GM19025 (cell line): Measurements from ENCODE around the gene NPAS3.

Source experiments
- ATAC-seq: cut with Tn5 transposase; IDR thresholded peaks from one replicate; pipeline ENCODE4 v1.9.1; 2021; ENCODE audit warnings: mild to moderate bottlenecking, low read depth, moderate library complexity; ENCODE audit not compliant: unreplicated experiment

NPAS3 gene

DNA sequence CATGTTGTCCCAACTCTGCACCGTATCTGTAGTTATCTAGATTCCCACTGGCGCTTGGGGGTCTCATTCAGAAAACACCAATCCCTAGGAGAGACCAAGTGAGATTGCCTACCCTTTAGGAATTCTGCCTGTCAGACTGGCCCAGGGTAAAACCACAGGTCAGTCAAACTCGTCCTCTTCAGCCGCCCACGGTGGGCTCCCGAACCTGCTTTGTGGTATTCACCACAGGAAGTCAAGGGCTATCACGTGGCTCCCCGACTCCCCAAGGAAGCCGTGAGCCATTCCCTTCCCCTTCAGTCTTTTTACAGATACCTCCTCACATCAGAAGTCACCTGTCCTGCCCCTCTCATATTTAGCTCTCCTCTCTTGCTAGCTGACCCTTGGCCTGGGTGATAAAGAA is 852.3 kb downstream of the NPAS3 start:
- no peak for ATAC-seq

DNA sequence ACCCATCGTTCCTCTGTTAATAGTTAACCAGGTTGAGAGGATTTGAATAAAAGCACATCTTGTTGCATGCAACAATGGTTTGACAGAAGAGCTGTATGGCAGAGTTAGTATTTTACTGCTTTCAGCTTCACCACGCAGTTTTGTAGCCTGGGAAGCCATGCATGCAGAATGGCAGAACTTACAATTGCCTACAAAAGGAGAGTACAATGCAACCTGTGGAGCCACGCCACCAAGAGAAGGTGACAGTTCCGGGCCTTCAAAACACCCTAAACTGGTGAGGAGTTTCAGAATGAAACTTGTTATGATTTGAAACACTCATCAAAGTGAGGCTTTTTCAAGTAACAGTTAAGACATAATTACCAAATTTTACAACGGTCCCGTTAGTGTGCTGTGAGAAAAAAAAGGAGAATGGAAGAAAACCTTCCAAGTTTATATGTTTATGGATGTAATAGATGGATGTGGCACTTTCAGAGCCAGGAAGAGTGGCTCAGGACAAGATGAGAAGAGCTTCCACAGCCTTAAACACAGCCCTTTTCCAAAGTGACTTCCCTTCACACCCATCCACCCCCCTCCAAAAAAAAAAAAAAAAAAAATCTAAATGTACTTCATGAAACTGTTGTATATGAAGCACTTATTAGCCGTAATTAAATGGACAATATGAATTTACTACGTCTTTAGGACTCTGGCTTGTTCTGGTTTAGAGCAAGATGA is 853.5 kb downstream of the NPAS3 start:
- peak; percentile 64 for ATAC-seq

DNA sequence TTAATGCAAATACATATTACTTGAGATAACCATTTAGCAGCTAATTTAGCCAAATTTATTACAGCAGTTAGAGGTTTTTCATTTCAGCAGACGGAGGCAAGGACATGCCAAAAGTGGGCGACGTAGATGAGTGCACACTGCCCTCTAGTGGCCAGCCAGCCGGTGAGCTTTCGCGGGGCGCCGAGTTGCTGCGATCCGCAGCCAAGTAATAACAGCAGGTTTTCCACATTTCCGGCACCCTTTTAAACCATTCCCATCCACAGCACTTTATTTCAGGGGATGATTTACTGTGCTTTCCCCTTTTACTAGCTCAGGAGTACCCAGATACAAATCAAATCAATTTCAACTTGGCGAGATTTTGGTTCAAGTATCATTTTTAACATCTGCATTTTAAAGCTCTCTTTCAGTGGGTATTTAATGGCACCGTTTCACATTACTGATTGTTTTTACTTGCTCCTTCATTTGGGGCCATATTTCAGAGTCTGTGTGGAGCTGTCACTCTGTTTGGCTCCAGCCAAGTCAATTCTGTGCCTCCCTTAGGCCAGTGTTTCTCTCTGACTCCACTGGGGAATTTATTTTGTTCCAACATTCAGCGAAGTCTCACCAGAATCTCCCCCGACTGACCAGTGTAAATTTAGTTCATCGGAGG is 854.2 kb downstream of the NPAS3 start:
- no peak for ATAC-seq

DNA sequence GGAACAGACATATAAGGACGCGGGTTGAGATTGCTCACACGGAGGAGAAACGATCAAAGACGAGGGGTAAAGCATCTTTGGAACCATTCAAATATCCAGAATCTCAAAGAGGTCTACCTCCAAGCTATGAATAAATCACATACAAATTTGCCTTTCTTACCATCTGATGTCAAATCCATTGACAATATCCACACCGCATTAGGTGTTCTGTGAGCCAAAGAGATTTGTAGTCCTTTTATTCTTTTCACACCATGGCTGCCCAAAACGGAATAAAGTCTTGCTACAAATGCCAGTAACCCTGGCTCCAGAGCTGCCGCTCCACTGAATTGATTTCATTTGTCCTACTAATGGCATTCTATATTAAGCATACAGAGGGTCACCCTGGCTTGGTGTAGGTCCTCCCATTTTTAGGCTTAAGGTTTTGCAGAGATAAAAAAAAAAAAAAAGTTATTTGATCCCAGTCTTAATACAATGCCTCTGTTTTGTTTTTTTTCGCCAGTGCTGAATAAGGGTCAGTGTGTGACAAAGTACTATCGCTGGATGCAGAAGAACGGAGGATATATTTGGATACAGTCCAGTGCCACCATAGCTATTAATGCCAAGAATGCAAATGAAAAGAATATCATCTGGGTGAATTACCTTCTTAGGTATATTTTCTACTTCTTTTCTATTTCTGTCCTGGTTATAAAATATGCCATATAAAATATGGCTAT is 854.9 kb downstream of the NPAS3 start:
- no peak for ATAC-seq

DNA sequence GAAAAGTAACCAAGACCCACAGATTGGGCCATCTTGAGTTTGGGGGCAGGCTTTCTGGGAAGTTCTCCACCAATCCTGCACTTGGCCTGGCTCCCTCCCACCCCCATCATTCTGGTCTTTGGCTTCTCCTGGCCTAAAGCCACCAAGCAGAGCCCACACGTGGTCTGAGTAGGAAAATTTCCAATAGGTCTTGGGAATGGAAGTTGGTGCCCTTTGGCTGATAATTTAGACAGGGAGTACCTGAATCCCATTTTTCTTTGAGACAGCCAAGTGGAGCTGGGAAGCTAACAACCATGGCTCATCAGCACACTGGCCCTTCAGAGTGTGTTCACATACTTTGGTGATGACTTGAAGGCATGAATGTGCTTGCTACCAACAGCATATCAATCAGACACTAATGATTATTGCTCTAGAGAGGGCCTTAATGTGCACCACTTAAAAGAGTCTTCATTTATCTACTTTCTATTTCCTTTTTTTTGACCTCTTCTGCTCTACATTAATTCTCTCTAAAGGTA is 856.2 kb downstream of the NPAS3 start:
- ATAC-seq: no peak

DNA sequence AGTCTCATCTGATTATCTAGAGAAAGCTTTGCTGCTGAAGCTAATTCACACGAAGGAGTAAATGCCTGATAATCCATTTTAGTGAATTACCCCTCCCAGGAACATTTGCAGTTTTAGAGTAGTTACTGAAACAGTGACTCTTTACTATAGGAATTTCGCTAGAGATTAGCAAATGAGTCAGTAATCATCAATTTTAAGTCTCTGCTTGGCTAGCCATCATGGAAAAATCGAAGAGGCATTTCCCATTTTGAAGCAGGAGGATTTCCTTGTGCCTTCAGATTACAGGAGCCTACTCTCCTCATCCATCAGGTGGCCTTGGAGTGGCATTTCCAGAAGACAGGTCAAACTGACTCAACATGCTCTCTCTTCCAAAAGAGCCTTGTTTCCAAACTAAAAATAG is 857.7 kb downstream of the NPAS3 start:
- no peak for ATAC-seq

DNA sequence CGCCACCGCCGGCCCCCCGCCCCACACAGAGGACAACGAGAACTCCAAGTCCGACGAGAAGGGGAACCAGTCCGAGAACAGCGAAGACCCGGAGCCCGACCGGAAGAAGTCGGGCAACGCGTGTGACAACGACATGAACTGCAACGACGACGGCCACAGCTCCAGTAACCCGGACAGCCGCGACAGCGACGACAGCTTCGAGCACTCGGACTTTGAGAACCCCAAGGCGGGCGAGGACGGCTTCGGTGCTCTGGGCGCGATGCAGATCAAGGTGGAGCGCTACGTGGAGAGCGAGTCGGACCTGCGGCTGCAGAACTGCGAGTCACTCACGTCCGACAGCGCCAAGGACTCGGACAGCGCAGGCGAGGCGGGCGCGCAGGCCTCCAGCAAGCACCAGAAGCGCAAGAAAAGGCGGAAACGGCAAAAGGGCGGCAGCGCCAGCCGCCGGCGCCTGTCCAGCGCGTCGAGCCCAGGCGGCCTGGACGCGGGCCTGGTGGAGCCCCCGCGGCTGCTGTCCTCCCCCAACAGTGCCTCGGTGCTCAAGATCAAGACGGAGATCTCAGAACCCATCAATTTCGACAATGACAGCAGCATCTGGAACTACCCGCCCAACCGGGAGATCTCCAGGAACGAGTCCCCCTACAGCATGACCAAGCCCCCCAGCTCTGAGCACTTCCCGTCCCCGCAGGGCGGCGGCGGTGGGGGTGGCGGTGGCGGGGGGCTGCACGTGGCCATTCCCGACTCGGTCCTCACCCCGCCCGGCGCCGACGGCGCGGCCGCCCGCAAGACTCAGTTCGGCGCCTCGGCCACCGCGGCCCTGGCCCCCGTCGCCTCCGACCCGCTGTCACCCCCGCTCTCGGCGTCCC is 861.3 kb downstream of the NPAS3 start:
- no peak for ATAC-seq

DNA sequence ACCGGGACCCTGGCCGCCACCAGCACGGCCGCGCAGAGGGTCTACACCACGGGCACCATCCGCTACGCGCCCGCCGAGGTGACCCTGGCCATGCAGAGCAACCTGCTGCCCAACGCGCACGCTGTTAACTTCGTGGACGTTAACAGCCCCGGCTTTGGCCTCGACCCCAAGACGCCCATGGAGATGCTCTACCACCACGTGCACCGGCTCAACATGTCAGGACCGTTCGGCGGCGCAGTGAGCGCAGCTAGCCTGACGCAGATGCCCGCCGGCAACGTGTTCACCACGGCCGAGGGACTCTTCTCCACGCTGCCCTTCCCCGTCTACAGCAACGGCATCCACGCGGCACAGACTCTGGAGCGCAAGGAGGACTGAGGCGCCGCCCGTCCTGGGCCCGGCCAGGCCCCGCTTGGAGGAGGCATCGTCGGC is 862.1 kb downstream of the NPAS3 start:
- ATAC-seq: no peak

DNA sequence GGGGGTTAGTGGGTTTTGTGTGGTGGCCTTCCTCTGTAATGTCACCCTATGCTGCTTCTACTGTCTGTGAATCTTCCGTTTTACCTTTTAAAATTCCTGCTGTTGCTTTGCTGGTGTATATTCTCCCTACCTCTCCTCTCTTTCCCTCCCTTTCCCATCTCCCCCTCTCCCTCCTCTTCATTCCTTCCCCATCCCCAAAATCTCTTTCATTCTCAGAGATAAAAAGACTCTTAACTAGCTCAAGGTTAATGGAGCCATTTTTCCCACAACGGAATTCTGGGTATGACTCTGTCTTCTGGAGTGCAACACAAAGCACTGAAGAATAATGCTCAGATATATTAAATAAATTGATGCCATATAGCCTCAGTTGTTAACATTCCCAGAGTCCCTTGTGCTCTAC is 864.1 kb downstream of the NPAS3 start:
- no peak for ATAC-seq

DNA sequence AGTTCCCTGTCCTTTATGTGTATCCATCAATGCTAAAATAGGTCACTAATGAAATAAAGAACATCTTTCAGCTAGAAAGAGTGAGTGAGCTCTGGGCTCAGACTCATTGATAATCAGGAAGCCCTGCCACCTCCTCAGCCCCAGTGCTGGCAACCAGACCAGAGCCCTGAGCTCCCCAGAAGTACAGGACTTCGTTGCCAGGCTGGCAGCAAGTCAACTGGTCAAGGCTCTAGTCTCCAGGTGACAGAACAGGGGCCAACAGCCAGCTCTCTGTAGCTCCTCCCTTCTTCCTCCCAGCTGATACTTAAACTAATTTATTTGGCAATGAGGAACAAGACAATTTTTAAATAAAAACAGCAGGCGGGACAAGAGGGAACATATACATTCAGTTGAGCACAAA is 866.9 kb downstream of the NPAS3 start:
- ATAC-seq: no peak

DNA sequence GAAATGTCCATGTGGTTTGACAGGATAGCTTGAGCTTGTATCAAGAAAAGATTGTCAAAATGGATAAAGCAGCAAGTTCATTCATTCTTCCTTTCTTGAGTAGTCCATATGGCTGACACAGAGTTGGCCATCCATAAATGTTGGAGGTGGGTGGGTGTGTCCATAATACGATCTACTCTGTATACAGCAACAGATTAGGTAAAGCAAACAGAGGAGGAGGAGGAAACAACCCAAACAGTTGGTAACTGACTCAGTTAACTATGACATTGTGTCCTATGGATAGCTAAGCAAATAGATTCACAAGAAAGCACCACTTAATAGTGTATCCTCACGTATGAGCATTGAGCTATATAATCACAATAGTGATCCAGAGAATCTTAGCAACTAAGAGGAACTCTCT is 868.2 kb downstream of the NPAS3 start:
- ATAC-seq: no peak

DNA sequence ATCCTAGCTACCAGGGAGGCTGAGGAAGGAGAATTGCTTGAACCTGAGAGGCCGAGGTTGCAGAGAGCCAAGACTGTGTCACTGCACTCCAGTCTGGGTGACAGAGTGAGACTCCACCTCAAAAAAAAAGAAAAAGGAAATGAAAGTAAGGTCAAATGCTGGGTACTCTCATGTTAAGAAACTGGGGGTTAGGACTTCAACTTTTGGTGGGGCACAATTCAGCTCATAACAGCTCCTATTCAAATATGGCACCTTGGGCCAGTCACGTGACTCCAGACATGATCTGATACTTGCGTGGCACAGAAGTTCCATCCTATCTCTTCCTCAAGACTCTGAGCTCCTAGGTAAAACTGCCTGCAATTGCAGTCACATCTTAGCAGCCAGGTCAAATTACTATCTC is 869.5 kb downstream of the NPAS3 start:
- ATAC-seq: no peak

DNA sequence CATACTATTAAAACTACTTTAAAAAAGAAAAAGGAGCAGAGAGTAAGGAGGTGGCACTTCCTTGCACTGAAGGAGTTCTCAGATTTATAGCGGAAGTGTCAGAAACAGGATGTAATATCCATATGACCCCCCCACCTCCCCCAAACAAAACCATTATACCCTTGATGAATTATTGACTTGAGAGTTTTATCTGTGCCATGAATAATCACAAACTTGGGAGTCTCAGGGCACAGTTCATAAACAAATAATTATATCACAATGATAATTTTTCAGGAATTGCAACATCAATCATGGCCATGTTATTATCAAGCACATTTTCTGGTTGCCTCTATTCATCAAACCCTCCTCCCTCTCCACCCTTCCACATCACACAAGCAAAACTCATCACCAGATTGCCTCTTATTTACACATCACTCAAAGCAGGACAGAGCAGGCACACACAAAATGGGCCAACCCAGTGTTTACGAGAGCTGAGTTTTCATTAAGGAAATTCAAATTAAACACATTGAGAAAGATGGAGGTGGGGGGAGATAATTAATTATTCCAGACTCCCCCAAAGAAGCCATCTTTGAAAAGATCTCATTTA is 870.8 kb downstream of the NPAS3 start:
- no peak for ATAC-seq

DNA sequence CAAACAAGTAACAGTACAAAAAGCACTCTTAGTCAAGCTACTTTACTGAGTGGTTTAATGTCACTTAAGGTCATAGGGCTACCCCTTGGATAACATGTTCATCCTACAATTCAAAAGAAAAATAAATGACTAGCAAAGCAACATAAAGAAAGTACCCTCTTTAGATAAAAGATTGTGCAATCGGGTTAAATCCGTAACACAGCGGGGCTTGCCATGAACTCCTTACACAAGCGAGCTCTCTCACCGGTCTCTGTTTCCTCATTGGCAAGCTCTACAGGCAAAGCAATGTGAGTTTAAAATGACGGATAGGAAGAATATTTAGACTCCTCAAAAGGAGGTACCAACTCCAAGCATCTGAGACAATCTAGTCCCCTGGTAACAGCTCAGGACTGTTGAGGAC is 871.6 kb downstream of the NPAS3 start:
- no peak for ATAC-seq

DNA sequence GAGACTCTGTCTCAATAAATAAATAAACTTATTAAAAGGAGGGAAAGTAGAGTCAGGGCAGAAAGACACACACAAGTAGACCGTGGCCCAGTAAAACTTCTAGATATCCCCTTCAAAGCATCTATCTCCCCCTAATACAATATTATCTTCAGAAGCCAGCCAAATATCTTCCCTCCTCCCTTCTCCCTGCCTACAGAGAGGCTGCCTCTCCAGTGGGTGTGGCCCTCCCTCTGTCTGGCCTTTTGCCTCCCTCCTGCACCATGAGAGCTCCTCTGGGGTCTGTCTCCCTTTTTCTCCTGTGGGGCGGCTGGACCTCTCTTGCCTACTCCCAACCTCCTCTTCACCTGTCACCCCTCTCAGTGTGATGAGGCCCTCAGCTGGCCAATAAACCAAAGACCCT is 873.0 kb downstream of the NPAS3 start:
- ATAC-seq: no peak

DNA sequence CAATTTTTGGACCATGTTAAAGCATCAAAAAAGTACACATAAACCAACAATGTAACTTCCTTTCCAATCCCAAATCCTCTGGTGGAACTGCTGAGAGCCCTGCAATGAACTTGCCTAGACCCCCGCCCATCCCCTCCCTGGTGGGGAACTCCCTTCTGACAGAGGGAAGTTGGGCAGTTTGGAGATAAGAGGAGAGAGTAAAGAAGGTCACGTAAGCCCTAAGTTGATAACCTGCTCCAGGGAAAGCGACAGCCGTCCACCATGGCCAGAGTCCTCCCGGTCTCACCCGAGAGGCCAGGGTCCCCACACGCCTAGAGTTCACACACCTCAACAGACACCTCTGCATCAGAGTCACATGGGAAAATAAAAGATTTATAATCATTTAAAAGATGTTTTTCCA is 873.5 kb downstream of the NPAS3 start:
- ATAC-seq: no peak

DNA sequence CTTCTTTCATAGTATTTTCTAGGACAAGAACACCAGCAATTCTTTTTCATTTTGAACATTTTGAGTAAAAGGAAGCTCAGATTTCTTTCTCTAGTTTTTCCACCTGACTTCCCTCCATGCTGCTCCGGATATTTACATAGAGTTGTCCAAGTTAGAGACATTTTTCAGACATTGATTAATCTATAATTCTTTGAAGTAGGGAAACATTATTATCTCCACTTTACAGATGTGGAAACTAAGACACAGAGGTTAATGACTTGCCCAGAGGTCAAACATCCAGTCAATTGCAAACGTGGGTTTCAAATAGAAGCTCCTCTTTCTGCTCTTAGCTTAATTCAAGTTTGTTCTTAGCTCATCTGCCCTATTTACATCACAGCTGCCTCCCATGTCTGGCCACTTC is 873.9 kb downstream of the NPAS3 start:
- ATAC-seq: no peak

DNA sequence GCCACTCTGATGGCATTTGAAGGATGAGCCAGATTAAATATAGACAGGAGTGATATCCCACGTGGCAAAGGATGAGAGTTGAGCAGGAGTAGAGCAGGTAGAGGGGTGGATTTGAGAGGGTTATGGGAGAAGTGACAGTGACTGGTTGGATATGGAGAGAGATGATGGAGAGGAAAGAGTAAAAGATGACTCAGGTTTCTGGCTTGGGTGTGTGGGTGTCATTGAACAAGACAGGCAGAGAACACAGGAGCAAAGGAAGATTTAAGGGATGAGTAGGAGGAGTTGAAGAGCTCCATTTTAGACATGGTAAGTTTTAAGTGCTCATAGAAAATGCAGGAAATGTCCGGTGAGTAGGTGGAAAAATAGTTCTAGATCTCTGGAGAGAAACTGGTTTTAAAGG is 875.3 kb downstream of the NPAS3 start:
- no peak for ATAC-seq

DNA sequence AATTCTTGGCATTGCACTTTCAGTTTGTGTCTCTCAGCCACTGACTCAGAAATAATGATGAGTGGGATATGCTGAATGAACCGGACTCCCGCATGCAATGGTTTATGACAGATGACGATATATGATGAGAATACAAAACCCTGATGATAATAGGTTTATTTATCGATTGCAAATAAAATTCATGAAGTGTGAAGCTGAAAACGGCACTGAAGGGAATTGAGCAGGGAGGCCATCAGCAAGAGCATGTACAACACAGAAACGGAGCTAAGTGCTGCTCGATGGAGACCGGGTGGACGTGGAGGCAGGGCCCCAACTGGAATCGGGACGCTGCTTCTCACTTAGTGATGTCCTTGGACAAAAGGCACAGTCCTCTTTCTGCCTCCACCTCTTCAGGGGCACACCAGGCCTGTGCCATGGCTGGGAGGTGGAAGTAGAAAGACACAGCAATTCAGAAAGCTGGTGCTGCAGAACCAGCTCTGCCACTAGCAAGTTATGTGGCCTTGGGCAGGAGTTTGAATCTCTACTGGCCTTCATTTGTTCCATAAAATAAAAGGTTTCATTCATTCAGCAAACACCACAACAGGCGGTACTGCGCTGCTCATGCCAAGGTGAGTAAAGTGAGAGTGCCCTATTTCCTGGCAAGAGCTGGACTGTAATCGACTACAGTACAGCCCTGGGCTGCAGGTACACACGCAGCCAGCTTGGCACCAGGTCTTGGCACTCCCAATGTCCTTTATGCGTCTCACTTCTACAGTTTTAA is 895.2 kb downstream of the NPAS3 start:
- ATAC-seq: no peak
